Activated naive CD4-positive, alpha-beta T cell treated with anti-CD3 and anti-CD28 coated beads, Interleukin-2, amount 50 U/mL, for 24 hours (primary cell): Measurements from ENCODE around the gene BSX.

Source experiments
- H3K27ac Mint-ChIP-seq: one replicate; pipeline ENCODE4 v1.8.0; 2021; ENCODE audit warnings: mild to moderate bottlenecking, mixed read lengths
- H3K27me3 Mint-ChIP-seq: one replicate; pipeline ENCODE4 v1.8.0; 2021; ENCODE audit warnings: mixed read lengths
- H3K36me3 Mint-ChIP-seq: one replicate; pipeline ENCODE4 v1.8.0; 2021; ENCODE audit warnings: mixed read lengths
- H3K4me1 Mint-ChIP-seq: one replicate; pipeline ENCODE4 v1.8.0; 2021; ENCODE audit warnings: mixed read lengths
- H3K4me3 Mint-ChIP-seq: one replicate; pipeline ENCODE4 v1.8.0; 2021; ENCODE audit warnings: mild to moderate bottlenecking, mixed read lengths
- H3K9me3 Mint-ChIP-seq: one replicate; pipeline ENCODE4 v1.8.0; 2021; ENCODE audit warnings: mixed read lengths

Gene BSX

DNA sequence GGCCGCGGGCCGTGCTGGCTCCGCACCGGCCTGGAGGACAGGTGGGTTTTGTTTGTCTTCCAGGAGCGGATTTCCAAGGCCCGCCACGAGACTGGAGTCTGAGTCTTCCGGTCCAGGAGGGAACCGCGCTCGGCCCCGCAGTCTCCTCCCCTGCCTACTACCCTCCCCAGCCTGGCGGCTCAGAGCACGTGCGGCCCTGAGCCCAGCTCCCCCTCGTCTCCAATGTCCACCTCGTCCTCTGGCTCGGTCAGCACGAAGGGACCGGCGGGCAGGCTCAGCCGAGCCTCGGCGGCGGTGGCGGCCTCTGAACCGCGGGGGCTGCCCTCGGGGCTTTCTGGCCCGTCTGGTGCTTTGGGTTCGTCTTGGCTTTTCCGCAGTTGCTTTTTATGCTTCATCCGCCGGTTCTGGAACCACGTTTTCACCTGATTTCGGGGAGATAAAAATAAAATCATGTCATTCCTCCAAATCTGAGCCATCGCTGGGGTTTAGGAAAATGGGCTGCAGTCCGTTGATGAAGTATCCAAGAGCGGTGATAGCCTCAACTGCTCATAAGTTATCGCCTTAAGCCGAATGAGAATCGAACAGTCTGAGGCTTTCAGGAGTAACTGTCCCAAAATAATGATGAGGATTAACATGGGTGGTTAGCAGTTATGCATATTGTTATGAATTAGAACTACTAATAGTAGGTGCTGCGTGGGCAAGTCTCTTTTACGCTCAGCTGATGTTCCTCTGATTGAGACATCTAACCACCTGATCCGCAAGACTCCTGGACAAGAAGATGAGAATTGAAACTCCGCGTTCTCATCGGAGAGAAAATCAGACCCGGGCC, 4.0 kb downstream of the BSX start:
- Mint-ChIP-seq H3K27me3 (peaks cover 72% of the 10 kb centered on the region), H3K4me1 (peaks cover 27% of the 10 kb centered on the region), H3K9me3 (no peaks in the 10 kb centered on the region), H3K36me3 (peaks cover 2% of the 10 kb centered on the region), H3K4me3 (no peak overlapping the region), H3K27ac (no peak overlapping the region)

DNA sequence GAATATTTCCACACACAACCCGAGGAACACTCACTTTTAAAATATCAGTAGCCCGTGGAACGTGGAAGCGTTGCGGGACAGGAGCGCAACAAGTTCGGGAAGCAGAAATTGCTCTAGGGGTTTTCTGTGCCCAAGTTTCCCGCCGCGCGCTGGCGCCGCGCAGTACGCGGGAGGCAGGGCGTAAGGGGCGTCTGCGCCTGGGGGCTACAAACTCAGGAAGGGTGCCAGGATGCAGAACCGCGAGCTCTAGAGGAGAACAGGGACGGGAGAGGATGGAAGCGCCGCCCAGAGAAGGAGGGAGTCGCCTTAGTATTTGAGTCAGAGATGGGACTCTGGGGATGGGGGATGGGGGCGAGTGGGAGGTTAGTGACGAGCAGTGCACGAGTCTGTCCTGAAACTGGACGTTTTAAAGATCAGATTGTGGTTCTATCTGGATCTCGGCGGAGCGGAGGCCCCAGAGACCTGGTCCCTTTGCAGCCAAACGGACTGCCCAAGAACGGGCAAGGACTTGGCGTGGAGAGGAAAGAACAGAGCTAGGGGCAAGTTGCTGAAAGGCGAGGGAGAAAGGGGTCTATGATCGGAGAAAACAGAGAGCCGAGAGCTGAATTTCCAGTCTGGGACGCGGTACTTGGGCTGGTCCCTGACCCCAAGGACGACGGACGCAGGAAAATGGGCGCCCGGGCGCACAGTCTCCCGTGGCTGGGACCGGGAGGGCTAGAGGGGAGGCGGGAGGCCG, 4.7 kb downstream of the BSX start:
- peaks cover 27% of the 10 kb centered on the region for H3K4me1 Mint-ChIP-seq
- no peak overlapping the region for H3K27ac Mint-ChIP-seq
- peak overlapping the region; percentile 58 for H3K4me3 Mint-ChIP-seq
- H3K36me3 Mint-ChIP-seq = peaks cover 2% of the 10 kb centered on the region
- H3K9me3 Mint-ChIP-seq = no peaks in the 10 kb centered on the region
- H3K27me3 Mint-ChIP-seq = peaks cover 65% of the 10 kb centered on the region

DNA sequence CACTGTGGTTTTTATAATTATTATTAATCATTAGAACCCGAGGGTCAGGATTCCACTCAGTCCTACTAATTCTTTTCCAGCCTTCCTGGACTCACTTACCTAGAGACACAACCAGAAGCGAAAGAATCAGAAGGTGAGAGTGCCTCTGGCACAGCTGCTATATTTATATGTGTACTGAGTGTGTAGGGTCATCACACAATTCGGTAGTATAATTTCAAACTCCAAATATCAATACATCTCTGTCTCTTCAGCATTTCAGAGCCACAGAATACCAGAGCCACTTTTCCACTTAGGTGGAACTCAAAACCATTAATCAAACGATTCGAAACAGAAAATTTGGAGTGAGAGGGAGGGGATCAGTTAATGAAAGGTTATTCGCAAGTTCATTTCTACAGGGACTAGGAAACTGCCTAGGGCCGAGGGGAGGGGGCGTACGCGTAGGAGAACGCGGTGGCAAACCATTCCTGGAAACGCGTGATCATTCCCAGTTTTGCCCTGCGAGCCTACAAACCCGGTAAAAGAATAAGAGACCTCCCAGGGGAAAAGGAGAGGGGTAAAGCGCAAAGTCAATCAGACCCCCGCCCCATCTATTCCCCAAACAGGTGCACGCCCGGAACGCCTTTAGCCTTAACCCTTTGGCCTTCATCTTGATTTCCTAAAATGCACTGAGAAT, 5.4 kb downstream of the BSX start:
- H3K27ac Mint-ChIP-seq = no peak overlapping the region
- H3K9me3 Mint-ChIP-seq = no peaks in the 10 kb centered on the region
- peaks cover 2% of the 10 kb centered on the region for H3K36me3 Mint-ChIP-seq
- H3K27me3 Mint-ChIP-seq = peaks cover 62% of the 10 kb centered on the region
- no peak overlapping the region for H3K4me3 Mint-ChIP-seq
- peaks cover 27% of the 10 kb centered on the region for H3K4me1 Mint-ChIP-seq

DNA sequence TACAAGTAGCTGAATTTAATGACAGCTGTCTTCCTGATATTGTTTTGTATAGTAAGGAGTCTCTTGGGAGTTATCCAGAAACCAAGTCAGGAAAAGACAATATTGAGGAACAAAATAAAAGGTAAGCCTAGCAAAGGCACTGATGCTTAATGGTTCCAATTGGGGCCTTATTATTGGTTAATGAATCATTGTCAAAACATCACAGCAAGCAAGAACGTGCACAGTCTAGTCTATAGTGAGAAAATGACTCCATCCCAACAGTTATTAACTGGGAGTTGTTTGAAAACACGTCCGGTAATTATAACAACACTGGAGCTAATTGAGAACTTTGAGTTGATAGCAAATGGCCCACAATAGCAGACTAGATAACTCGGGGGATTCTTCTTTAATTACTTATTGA, 17.7 kb downstream of the BSX start:
- Mint-ChIP-seq H3K27ac (no peak overlapping the region), H3K9me3 (peaks cover 12% of the 10 kb centered on the region), H3K36me3 (peaks cover 7% of the 10 kb centered on the region), H3K4me1 (no peaks in the 10 kb centered on the region), H3K4me3 (no peak overlapping the region), H3K27me3 (peaks cover 22% of the 10 kb centered on the region)

DNA sequence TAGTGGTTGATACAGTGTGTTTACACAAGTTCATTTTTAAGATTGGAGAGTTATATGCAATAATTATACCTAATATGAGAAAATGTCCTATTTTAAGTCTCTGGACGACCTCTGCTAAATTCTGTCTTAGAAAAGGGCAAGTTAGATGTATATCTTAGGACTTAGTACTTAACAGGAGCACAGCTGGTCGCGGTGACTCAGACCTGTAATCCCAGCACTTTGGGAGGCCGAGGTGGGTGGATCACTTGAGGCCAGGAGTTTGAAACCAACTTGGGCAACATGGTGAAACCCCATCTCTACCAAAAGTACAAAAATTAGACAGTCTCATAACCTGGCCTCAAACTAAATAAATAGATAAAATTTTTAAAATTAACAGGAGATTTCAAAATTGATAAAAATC, 27.2 kb downstream of the BSX start:
- Mint-ChIP-seq H3K36me3 (peaks cover 4% of the 10 kb centered on the region), H3K4me3 (no peak overlapping the region), H3K27me3 (no peaks in the 10 kb centered on the region), H3K27ac (no peak overlapping the region), H3K9me3 (no peaks in the 10 kb centered on the region), H3K4me1 (no peaks in the 10 kb centered on the region)

DNA sequence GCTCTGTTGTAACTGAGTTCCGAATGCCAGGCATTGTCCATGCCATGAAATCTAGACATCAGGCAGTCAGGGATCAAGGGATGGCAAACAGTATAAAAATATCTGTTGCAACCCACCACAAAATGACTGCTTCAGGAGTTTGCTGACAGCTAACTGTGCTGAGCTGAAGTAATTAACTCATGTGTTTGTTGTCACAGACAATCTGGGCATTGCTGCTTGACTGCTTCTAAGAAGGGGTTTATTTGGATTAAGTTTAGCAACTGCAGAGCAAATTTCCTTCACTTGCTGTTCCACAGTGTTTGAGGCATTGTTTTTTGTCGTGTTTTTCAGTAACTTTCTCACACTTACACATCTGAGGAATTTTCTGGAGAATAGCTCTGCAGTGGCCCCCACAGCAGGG, 30.4 kb downstream of the BSX start:
- no peak overlapping the region for H3K27ac Mint-ChIP-seq
- H3K27me3 Mint-ChIP-seq = no peaks in the 10 kb centered on the region
- H3K4me3 Mint-ChIP-seq = no peak overlapping the region
- H3K4me1 Mint-ChIP-seq = no peaks in the 10 kb centered on the region
- no peaks in the 10 kb centered on the region for H3K9me3 Mint-ChIP-seq
- peaks cover 10% of the 10 kb centered on the region for H3K36me3 Mint-ChIP-seq

DNA sequence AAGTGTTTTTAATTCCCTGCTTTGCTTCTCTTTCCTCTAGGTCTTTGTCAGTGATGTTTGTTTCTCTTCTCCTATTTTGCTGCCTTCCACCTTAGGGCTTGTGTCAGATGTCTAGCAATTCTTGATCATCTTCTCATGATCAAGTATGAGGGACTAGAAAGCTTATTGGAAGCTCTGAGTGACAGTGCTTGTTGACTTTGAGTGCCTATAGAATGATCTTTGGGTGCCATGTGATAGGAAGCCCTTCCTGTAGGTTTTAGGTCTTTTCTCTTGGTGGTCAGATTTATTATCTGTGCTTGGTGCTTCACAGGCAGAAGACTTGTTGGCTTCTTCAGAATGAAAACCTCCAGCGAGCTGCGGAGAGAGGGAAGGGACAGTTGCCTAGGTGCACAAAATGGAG, 43.1 kb downstream of the BSX start:
- Mint-ChIP-seq H3K9me3 (no peaks in the 10 kb centered on the region), H3K27me3 (no peaks in the 10 kb centered on the region)

DNA sequence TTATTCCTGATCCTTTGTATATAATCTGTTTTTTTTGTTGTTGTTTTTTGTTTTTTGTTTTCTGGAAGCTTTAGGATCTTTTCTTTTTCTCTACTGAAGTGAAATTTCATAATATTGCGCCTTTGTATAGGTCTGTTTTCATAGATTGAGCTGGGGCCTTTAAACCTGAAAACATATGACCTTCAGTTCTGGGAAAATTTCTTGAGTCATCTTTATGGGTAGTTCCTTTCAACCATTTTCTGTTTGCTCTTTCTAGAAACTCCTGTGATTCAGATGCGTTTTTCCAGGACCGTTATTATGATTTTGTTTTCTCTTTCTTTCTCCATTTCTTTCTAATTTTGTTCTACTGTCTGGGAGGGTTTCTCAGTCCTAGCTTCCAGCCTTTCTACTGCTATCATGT, 43.7 kb downstream of the BSX start:
- no peak overlapping the region for H3K27ac Mint-ChIP-seq
- no peaks in the 10 kb centered on the region for H3K9me3 Mint-ChIP-seq
- peaks cover 5% of the 10 kb centered on the region for H3K36me3 Mint-ChIP-seq
- H3K4me3 Mint-ChIP-seq = no peak overlapping the region
- H3K27me3 Mint-ChIP-seq = no peaks in the 10 kb centered on the region
- H3K4me1 Mint-ChIP-seq = no peaks in the 10 kb centered on the region

More for the DNA sequence above, 43.1 kb downstream of the BSX start:
- Mint-ChIP-seq H3K36me3 (peaks cover 7% of the 10 kb centered on the region), H3K4me1 (no peaks in the 10 kb centered on the region), H3K27ac (no peak overlapping the region), H3K4me3 (no peak overlapping the region)

DNA sequence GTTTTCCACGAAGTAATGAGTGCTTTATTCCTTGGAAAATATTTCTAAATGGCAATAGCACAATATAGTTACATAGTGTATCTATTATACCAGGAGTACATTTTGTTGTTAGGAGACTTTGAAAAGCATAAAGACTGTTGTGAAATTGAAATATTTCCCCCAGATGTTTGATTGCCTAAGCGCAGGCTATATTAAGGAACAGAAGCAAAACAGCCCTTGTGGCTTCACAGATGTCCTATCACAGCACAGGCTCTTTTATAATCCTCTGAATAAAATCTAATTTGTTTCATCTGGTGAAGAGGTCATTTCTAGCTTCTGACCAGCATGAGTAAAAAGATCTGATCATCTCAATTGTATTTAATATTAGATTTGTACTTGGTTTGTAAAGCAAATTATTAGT, 48.2 kb downstream of the BSX start:
- H3K27ac Mint-ChIP-seq = no peak overlapping the region
- H3K9me3 Mint-ChIP-seq = no peaks in the 10 kb centered on the region
- no peaks in the 10 kb centered on the region for H3K4me1 Mint-ChIP-seq
- peaks cover 5% of the 10 kb centered on the region for H3K36me3 Mint-ChIP-seq
- no peaks in the 10 kb centered on the region for H3K27me3 Mint-ChIP-seq
- H3K4me3 Mint-ChIP-seq = no peak overlapping the region

DNA sequence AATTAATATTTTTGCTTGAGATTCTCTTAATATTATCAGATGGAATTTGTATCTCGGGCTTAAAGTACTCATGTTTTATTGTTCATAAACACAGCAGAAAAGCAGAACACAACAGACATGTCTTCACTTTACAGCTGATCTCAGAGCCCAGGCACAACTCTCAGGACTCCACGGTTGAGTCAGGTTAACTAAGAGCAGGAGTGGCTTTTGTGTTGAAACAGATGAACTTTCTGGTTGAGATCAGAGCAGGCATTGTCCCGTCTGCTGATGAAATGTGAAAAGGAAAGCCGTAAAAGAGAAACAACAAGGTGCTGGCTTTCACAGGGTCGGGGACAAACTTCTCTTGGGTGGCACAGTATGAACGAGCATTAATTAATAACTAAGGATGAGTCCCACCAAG, 50.1 kb downstream of the BSX start:
- Mint-ChIP-seq H3K27me3 (no peaks in the 10 kb centered on the region), H3K36me3 (peaks cover 5% of the 10 kb centered on the region), H3K27ac (no peak overlapping the region), H3K4me3 (no peak overlapping the region), H3K4me1 (no peaks in the 10 kb centered on the region), H3K9me3 (no peaks in the 10 kb centered on the region)
